ENCODE data around the gene SLC36A3.
"Not testable (repeated sequence)": the region's sequence is repeated elsewhere in the genome, so short reads cannot be mapped to it uniquely, and the experiment has no call there.

Gene SLC36A3

GRCh38 chr5:151245680-151246219 is 57.8 kb downstream of the SLC36A3 start:
- Histone ChIP-seq H3K27ac (no peak overlapping the region), H3K9ac (no peak overlapping the region), H3K79me2 (no peaks in the 10 kb centered on the region), H3K4me1 (no peaks in the 10 kb centered on the region), H2AFZ (no peak overlapping the region), H3K4me3 (ENCODE audit: low read depth, low read length) (no peak overlapping the region), H3K4me2 (ENCODE audit: low read length) (no peak overlapping the region), H3K9me3 (ENCODE audit: control insufficient read depth, low read length) (no peaks in the 10 kb centered on the region), H3K36me3 (ENCODE audit: control insufficient read depth, insufficient read depth, low read length) (no peaks in the 10 kb centered on the region), H3K27me3 (ENCODE audit: control insufficient read depth, insufficient read depth, low read length) (no peaks in the 10 kb centered on the region)
- TF ChIP-seq, protein P1, sequence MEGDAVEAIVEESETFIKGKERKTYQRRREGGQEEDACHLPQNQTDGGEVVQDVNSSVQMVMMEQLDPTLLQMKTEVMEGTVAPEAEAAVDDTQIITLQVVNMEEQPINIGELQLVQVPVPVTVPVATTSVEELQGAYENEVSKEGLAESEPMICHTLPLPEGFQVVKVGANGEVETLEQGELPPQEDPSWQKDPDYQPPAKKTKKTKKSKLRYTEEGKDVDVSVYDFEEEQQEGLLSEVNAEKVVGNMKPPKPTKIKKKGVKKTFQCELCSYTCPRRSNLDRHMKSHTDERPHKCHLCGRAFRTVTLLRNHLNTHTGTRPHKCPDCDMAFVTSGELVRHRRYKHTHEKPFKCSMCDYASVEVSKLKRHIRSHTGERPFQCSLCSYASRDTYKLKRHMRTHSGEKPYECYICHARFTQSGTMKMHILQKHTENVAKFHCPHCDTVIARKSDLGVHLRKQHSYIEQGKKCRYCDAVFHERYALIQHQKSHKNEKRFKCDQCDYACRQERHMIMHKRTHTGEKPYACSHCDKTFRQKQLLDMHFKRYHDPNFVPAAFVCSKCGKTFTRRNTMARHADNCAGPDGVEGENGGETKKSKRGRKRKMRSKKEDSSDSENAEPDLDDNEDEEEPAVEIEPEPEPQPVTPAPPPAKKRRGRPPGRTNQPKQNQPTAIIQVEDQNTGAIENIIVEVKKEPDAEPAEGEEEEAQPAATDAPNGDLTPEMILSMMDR (IDR thresholded peaks at IDR 0.05), result no peak

- H3K9me3 ChIP-seq (ENCODE audit: control insufficient read depth, low read length), result no peaks in the 10 kb centered on the region
- H3K9ac ChIP-seq, result no peak overlapping the region
- H3K27me3 ChIP-seq (ENCODE audit: control insufficient read depth, insufficient read depth, low read length), result no peaks in the 10 kb centered on the region
- no peak overlapping the region for H3K27ac ChIP-seq
- H3K79me2 ChIP-seq, result no peaks in the 10 kb centered on the region
- TF ChIP-seq, protein P1 (IDR thresholded peaks at IDR 0.05), result no peak
- H2AFZ ChIP-seq, result no peak overlapping the region
- no peaks in the 10 kb centered on the region for H3K36me3 ChIP-seq (ENCODE audit: control insufficient read depth, insufficient read depth, low read length)
- H3K4me3 ChIP-seq (ENCODE audit: low read depth, low read length), result no peak overlapping the region
- no peaks in the 10 kb centered on the region for H3K4me1 ChIP-seq
- no peak overlapping the region for H3K4me2 ChIP-seq (ENCODE audit: low read length)
Measured at GRCh38 chr5:151244206-151244605, 59.4 kb downstream of the SLC36A3 start.

DNA sequence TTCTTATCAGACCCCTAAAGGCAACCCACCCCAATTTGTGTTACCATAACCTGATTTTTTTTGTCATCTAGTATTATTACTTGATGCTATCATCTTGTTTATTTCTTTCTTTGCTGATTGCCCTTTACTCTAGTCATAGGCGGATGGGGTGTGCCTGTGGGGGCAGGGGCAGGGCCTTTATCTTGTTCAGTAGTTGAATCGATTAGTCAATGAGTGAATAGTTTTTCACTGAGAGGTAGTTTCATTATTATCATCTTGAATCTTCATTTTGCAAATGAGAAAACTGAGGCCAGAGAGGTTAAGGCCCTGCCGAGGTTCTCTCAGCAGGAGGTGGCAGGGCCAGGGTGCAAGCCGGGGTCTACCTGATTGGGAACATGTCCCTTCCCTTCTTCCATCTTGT is 60.0 kb downstream of the SLC36A3 start:
- Histone ChIP-seq H3K27me3 (ENCODE audit: control insufficient read depth, insufficient read depth, low read length) (no peaks in the 10 kb centered on the region), H3K4me1 (no peaks in the 10 kb centered on the region), H3K27ac (no peak overlapping the region), H3K4me3 (ENCODE audit: low read depth, low read length) (no peak overlapping the region), H3K36me3 (ENCODE audit: control insufficient read depth, insufficient read depth, low read length) (no peaks in the 10 kb centered on the region), H3K9ac (no peak overlapping the region), H3K79me2 (no peaks in the 10 kb centered on the region), H3K9me3 (ENCODE audit: control insufficient read depth, low read length) (no peaks in the 10 kb centered on the region), H2AFZ (no peak overlapping the region), H3K4me2 (ENCODE audit: low read length) (no peak overlapping the region)
- TF ChIP-seq, protein P1 (IDR thresholded peaks at IDR 0.05), result no peak

DNA sequence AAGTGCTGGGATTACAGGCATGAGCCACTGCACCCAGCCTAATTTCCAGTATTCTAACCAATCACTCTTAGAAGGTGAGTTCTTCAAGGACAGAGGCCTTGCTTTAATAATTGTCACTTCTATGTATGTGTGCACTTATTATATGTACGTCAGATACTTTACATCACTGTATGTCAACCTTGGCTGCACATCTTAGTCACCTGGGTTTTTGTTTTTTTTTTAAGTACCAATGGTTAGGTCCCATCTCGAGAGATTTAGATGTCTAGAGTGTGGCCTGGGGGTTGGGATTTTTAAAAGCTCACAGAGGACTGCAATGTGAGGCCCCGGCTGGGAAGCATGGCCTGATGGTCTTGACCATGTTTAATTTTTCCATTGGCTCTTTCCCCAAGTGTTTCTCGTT is 60.4 kb downstream of the SLC36A3 start:
- H3K9ac ChIP-seq, result no peak overlapping the region
- H3K4me2 ChIP-seq (ENCODE audit: low read length), result no peak overlapping the region
- no peak overlapping the region for H3K27ac ChIP-seq
- no peaks in the 10 kb centered on the region for H3K9me3 ChIP-seq (ENCODE audit: control insufficient read depth, low read length)
- H2AFZ ChIP-seq, result no peak overlapping the region
- no peaks in the 10 kb centered on the region for H3K79me2 ChIP-seq
- TF ChIP-seq, protein P1 (IDR thresholded peaks at IDR 0.05), result no peak
- no peak overlapping the region for H3K4me3 ChIP-seq (ENCODE audit: low read depth, low read length)
- no peaks in the 10 kb centered on the region for H3K27me3 ChIP-seq (ENCODE audit: control insufficient read depth, insufficient read depth, low read length)
- no peaks in the 10 kb centered on the region for H3K36me3 ChIP-seq (ENCODE audit: control insufficient read depth, insufficient read depth, low read length)
- H3K4me1 ChIP-seq, result no peaks in the 10 kb centered on the region

- no peak overlapping the region for H3K27ac ChIP-seq
- TF ChIP-seq, protein P1 (IDR thresholded peaks at IDR 0.05), result no peak
- no peaks in the 10 kb centered on the region for H3K36me3 ChIP-seq (ENCODE audit: control insufficient read depth, insufficient read depth, low read length)
- H3K4me1 ChIP-seq, result no peaks in the 10 kb centered on the region
- H3K9ac ChIP-seq, result no peak overlapping the region
- H3K4me3 ChIP-seq (ENCODE audit: low read depth, low read length), result no peak overlapping the region
- H2AFZ ChIP-seq, result no peak overlapping the region
- no peaks in the 10 kb centered on the region for H3K79me2 ChIP-seq
- no peak overlapping the region for H3K4me2 ChIP-seq (ENCODE audit: low read length)
- no peaks in the 10 kb centered on the region for H3K27me3 ChIP-seq (ENCODE audit: control insufficient read depth, insufficient read depth, low read length)
- no peaks in the 10 kb centered on the region for H3K9me3 ChIP-seq (ENCODE audit: control insufficient read depth, low read length)
Measured at GRCh38 chr5:151240924-151241635, 62.5 kb downstream of the SLC36A3 start.

DNA sequence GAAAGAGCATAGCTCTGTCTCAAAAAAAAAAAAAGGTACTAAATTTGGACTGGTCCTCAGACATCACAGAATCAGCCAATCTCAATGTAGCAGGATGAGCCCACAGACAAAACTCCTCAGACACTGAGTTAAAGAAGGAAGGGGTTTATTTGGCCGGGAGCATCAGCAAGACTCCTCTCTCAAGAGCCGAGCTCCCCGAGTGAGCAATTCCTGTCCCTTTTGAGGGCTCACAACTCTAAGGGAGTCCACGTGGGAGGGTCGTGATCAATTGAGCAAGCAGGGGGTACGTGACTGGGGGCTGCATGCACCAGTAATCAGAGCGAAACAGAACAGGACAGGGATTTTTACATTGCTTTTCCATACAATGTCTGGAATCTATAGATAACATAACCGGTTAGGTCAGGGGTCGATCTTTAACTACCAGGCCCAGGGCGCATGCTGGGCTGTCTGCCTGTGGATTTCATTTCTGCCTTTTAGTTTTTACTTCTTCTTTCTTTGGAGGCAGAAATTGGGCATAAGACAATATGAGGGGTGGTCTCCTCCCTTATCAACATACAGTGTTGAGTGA is 63.2 kb downstream of the SLC36A3 start:
- not testable (repeated sequence) for H3K27me3 ChIP-seq (ENCODE audit: control insufficient read depth, insufficient read depth, low read length); H3K9me3 ChIP-seq (ENCODE audit: control insufficient read depth, low read length); H3K4me2 ChIP-seq (ENCODE audit: low read length); H3K4me1 ChIP-seq; H3K79me2 ChIP-seq; H3K4me3 ChIP-seq (ENCODE audit: low read depth, low read length); H3K27ac ChIP-seq; H3K9ac ChIP-seq; H3K36me3 ChIP-seq (ENCODE audit: control insufficient read depth, insufficient read depth, low read length); H2AFZ ChIP-seq

Measured in parathyroid adenoma (tissue), 2 donors.